GM18502 (cell line): ENCODE results near the gene ZNF606.

Experiments
- ATAC-seq: cut with Tn5 transposase; IDR thresholded peaks from one replicate; pipeline ENCODE4 v1.9.1; 2021; ENCODE audit warnings: mild to moderate bottlenecking; ENCODE audit not compliant: unreplicated experiment, poor library complexity

ZNF606 gene

DNA sequence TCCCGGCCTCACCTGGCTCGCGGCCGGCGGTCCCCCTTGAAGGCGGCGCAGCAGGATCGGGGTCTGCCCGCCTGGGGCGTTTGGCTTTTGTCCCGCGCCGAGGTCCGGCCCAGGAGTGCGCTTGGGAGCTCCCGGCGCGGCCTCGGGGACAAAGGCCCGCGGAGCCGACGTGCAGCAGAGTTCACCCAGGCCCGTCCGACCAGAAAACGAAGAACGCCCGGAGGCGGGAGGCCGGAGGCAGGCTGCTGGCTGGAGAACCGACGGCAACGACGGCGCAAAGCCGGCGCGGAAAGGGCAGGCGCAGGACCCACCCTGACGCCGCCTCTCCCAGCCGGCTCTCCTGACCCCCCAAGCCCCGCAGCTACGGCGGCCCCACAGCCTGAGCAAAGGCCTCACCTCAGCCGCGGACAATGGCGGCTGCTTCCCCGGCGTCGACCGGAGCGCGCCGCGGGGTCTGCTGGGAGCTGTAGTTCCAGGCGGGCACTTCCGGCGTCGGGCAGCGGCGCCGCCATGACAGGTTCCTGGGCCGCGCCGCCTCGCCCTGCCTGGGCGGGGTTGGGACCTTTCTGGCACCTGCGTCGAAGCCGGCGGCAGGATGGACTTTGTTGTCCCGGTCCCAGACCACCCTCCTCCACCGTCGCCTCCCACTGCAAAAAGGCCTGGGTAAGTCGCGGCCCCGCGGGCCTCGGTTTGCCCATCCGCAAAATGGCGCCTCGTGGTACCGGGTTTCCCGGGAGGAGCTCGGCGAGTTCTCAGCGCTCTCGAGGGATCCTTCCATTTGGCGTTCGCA, at the start of gene ZNF606:
ZNF606 (minus strand) TSS at position 437 of the 790 bp plus-strand sequence. CDS start 1,501 bp downstream, outside the sequence.
- ATAC-seq = peak; percentile 96

DNA sequence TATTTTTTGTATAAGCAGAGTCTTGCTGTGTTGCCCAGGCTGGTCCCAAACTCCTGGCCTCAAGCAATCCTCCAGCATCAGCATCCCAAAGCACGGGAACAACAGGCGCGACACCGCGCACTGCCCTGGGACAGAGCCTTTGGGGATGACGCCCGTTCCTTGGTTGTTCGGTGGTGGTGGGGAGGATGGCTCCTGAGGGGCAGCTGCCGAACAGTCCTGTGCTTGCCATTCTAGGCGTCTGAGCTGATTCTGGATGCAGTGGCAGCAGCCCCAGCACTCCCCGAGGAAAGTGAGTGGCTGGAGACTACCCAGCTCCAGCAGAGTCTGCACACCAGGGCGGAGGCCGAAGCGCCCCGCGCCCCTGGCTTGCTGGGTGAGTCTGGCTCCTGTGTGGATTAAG, 49.6 kb upstream of the ZNF606 start:
- no peak for ATAC-seq

DNA sequence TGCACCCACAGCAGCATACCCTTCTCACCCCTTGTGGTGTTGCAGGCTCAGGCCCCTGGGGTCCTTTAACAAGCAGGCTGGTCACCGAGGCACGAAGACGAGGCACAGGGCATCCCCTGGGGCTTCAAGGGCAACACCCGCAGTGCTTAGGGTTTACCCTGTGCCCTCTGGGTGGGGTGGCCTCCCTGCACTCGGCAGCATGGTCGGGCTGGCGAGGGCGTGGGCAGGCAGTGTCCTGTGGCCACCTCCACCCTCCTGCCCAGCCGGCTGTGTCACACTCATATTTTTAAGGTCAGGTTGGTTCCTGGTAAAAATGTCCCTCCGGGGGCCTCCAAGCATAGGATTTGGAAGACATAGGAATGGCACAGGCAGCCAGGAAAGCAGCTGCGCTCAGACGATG, 45.1 kb upstream of the ZNF606 start:
- no peak for ATAC-seq

GRCh38 chr19:58046856-58047255, 44.2 kb upstream of the ZNF606 start:
- ATAC-seq = no peak

DNA sequence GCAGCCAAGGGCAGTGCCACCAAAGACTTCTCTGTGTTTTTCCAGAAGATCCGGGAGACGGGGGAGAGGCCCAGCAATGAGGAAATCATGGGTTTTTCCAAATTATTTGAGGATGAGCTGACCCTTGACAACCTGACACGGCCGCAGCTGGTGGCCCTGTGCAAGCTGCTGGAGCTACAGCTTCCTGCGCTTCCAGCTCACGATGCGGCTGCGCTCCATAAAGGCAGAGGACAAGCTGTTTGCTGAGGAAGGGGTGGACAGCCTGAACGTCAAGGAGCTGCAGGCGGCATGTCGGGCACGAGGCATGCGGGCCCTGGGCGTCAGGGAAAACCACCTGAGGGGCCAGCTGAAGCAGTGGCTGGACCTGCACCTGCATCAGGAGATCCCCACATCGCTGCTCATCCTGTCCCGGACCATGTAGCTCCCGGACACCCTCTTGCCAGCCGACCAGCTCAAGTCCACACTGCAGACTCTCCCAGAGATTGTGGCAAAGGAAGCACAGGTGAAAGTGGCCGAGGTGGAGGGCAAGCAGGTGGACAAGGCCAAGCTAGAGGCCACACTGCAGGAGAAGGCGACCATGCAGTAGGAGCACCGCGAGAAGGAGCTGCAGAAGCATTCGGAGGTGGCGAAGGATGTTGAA, 42.9 kb upstream of the ZNF606 start:
- ATAC-seq = no peak

GRCh38 chr19:58044886-58045285, 42.3 kb upstream of the ZNF606 start:
- no peak for ATAC-seq

GRCh38 chr19:58044391-58044790, 41.8 kb upstream of the ZNF606 start:
- ATAC-seq = no peak

DNA sequence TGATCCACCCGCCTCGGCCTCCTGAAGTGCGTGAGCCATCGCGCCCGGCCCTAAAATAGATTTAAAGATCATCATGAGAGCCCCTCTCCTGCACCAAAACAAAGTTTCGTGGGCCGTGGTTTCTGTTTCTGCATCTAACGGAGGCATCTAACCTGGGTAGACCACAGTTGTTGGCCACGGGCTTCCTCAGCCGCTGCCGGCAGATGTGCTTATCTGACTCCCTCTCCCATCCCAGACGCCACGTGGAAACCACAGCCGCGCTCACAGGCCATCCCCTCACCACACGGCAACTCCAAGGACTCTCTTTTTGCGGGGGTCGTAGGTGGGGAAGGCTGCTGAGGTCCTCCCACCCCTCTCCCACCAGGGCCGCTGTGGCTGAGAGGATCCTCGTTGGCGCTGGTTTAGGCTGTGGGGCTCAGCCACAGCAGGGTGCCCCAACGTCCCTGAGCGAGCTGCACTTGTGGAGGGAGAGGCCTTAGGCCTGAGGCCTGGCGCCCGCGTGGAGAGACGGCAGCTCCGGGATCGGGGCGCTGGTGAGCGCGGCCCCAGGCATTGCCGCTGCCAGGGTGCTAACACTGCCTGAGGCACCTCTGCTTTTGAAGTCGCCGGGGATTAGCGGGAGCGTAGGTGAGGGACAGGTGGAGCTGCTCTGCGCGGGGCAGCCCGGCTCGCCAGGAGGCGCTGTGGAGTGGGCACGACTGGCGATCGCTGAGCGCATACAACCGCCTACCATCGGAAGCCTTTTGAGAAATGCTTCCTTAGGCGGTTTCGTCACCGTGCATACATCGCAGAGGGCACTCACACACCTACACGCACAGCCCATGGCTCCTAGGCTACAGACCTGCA, 40.1 kb upstream of the ZNF606 start:
- no peak for ATAC-seq

DNA sequence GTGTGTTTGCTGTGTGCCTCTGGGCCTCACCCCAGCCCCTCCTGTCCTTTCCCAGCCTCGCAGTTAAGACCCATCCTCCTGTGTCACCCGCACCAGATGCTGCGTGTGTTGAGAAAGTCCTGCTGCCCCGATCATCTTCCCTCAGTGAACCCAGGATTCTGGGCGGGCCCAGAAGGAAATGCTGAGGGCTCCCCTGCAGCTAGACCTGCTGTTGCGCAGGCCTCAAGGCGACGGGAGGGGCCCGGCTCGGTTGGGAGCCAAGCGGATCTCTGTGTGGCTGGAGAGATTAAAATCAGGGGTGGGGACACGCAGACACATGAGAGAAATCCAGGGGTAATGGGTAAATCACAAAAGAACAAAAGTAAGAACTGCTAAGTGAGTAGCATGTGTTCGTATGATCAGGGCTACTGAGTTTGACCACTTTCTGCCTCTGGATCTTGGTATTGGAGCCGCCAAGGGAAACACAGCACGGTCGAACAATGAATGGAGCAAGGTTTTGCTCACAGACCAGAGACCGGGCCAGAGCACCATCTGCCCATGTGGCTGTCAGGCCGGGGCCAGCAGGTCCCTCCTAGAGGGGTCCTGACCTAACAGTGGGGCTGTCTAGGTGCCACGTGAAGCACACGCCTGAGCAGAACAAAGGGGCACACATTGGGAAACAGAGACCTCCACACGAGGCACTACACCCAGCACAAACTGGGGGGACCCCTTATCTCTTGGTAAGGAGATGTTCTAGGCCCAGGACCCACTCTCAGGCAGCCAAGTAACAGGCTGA, 38.3 kb upstream of the ZNF606 start:
- no peak for ATAC-seq

DNA sequence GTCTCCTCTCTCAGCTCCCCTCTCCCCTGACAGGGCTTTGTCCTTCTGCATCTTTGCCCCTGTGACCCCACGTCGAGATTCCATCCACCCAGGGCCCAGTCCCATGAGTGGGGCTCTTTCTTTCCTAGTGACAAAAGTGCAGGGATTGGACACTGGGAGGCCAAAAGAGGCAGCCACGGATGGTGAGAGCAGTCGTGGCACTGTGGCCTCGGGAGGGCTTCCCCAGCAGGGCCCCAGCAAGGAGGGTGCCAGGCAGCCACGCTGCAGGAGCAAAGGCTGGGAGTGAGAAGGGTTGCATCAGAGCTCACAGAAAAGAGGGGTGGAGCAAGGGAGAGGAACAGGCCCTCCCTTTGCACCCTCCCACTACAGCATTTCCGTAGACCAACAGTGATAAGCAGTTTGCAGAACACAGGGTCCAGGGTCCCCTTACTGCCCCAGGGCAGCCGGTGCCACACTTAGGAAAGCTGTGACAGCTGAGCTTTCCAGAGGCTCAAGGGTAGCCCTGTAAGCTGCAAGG, 36.1 kb upstream of the ZNF606 start:
- no peak for ATAC-seq

GRCh38 chr19:58037927-58038687, 35.5 kb upstream of the ZNF606 start:
- ATAC-seq = no peak

- no peak for ATAC-seq
Measured at GRCh38 chr19:58035863-58036262, 33.2 kb upstream of the ZNF606 start.

DNA sequence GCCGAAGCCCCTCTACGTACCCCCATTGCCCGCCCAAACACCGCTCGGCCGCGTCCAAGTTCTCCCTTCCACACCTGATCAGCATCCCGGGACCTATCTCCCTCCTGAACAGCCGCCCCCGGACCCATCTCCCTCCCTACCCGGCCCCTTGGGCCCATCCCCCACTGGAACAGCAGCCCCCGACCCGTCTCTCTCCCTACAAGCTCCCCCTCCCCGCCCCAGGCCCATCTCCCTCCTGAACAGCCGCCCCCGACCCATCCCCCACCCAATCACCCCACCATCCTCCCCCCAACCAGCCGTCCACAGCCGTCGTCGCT, 31.8 kb upstream of the ZNF606 start:
- no peak for ATAC-seq

GRCh38 chr19:58033741-58034476, 31.3 kb upstream of the ZNF606 start, which contains the start of gene ZSCAN1:
ZSCAN1 (plus strand) TSS chr19:58034025; CDS start chr19:58037837, 3,812 bp downstream.
- no peak for ATAC-seq

DNA sequence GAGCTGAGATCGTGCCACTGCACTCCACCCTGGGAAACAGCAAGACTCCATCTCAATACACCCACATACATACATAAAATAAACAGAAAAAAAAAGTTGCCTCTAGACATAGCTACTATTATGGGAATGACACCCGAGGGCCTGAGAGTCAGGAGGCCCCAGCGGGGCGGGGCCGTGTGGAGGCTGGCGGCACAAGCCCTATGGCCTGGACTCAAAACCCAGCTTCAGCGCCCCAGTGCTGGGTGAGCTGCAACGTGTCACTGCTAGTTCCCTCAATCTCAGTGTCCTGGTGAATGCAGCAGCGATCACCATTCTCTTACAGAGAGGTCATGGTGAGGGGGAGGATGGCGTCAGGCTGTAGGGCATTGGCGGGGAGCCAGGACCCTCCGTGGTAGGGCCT, 22.0 kb upstream of the ZNF606 start:
- no peak for ATAC-seq

DNA sequence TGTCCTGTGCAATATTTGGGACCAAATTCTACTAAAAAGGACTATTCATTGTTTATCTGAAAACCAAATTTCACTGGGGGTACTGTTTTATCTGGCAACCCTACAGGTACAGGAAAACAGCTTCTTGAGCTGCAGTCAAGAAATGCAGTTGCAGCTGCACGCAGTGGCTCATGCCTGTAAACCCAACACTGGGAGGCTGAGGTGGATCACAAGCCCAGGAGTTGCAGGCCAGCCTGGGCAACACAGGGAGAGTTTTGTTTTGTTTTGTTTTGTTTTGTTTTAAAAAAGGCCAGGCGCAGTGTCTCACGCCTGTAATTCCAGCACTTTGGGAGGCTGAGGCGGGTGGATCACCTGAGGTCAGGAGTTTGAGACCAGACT, 19.7 kb upstream of the ZNF606 start:
- no peak for ATAC-seq

- no peak for ATAC-seq
Measured at GRCh38 chr19:58021541-58022282, 19.1 kb upstream of the ZNF606 start.

GRCh38 chr19:58020129-58020528, 17.5 kb upstream of the ZNF606 start:
- ATAC-seq = no peak
